ENCODE data around the gene HS3ST3B1.

- no peak for TF ChIP-seq POLR2AphosphoS5 (IDR thresholded peaks at IDR 0.05)
- TF ChIP-seq, protein P1, sequence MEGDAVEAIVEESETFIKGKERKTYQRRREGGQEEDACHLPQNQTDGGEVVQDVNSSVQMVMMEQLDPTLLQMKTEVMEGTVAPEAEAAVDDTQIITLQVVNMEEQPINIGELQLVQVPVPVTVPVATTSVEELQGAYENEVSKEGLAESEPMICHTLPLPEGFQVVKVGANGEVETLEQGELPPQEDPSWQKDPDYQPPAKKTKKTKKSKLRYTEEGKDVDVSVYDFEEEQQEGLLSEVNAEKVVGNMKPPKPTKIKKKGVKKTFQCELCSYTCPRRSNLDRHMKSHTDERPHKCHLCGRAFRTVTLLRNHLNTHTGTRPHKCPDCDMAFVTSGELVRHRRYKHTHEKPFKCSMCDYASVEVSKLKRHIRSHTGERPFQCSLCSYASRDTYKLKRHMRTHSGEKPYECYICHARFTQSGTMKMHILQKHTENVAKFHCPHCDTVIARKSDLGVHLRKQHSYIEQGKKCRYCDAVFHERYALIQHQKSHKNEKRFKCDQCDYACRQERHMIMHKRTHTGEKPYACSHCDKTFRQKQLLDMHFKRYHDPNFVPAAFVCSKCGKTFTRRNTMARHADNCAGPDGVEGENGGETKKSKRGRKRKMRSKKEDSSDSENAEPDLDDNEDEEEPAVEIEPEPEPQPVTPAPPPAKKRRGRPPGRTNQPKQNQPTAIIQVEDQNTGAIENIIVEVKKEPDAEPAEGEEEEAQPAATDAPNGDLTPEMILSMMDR (IDR thresholded peaks at IDR 0.05), result no peak
- TF ChIP-seq EP300 (IDR thresholded peaks at IDR 0.05; ENCODE audit: low read depth), result no peak
These were observed 16.5 kb downstream of the HS3ST3B1 start for GRCh38 chr17:14317383-14317782.

All from transverse colon (tissue), 4 donors.